ENCODE measurements around the gene VWA7.

VWA7 gene

GRCh38 chr6:31760790-31761189, 16.3 kb downstream of the VWA7 start:
- DNase-seq = no peak

- DNase-seq = no peak
Observed at GRCh38 chr6:31758281-31758680, 18.8 kb downstream of the VWA7 start.

GRCh38 chr6:31752739-31753319, 24.3 kb downstream of the VWA7 start:
- no peak for DNase-seq

GRCh38 chr6:31750411-31751022, 26.6 kb downstream of the VWA7 start:
- DNase-seq = no peak

GRCh38 chr6:31749301-31750036, 27.7 kb downstream of the VWA7 start:
- DNase-seq = no peak

GRCh38 chr6:31744422-31744821, 32.7 kb downstream of the VWA7 start:
- DNase-seq = no peak

GRCh38 chr6:31742894-31743293, 34.2 kb downstream of the VWA7 start:
- DNase-seq = no peak

- no peak for DNase-seq
Observed at GRCh38 chr6:31741815-31742214, 35.3 kb downstream of the VWA7 start.

GRCh38 chr6:31740397-31741223, 36.5 kb downstream of the VWA7 start:
- peak in 1 of 58 donors; percentile 34 for DNase-seq

- peak; percentile 71 to 98 (median 96) for DNase-seq
Observed at GRCh38 chr6:31739639-31740396, 37.3 kb downstream of the VWA7 start, which contains the start of gene MSH5. Gene MSH5, plus strand, starts transcription at chr6:31740005. Its CDS starts 462 bp downstream, at chr6:31740467.

GRCh38 chr6:31737991-31738979, 38.8 kb downstream of the VWA7 start:
- peak in 10 of 58 donors; percentile 6 to 53 (median 18) for DNase-seq

GRCh38 chr6:31737315-31737990, 39.7 kb downstream of the VWA7 start:
- DNase-seq = no peak

- no peak for DNase-seq
Observed at GRCh38 chr6:31736768-31737314, 40.3 kb downstream of the VWA7 start.

GRCh38 chr6:31736021-31736767, 40.9 kb downstream of the VWA7 start, which contains the start of gene CLIC1:
Gene CLIC1, minus strand, starts transcription at chr6:31736530. Its CDS starts 230 bp downstream, at chr6:31736300.
- peak in 4 of 58 donors; percentile 6 to 69 (median 18) for DNase-seq

GRCh38 chr6:31734821-31735406, 42.2 kb downstream of the VWA7 start:
- peak in 2 of 58 donors; percentile 22 to 30 for DNase-seq

- DNase-seq = no peak
Observed at GRCh38 chr6:31734247-31734820, 42.8 kb downstream of the VWA7 start.

- DNase-seq = no peak
Observed at GRCh38 chr6:31733734-31734133, 43.4 kb downstream of the VWA7 start.
